Stimulated activated naive CD4-positive, alpha-beta T cell (primary cell): Measurements from ENCODE around the gene FAM111B.
A peak's percentile ranks its signal among the peaks of the same experiment; 100 is the strongest.

Experiments used
- DNase-seq, 6 experiments: peaks; one replicate each; lab custom pipeline; 2025; lab: John Stamatoyannopoulos, UW

The FAM111B gene

DNA sequence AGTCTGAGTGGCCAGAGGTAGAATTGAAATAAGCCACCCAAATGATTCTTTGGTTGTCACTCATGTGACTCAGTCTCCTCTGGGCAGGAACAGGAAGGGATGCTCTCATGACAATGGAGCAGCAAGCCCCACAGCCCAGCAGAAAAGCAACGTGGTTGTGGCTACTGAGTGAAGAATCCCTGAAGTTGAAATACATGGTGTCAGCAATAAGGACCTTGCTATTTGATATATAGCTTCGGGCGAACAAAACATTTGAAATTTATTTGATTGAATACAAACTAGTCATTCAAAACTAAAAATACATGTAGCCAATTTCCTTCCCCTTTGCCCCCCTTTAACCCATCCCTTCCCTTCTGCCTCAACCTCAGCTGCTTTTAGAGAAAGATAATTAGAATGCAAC, 50.4 kb downstream of the FAM111B start:
- DNase-seq: no peak

DNA sequence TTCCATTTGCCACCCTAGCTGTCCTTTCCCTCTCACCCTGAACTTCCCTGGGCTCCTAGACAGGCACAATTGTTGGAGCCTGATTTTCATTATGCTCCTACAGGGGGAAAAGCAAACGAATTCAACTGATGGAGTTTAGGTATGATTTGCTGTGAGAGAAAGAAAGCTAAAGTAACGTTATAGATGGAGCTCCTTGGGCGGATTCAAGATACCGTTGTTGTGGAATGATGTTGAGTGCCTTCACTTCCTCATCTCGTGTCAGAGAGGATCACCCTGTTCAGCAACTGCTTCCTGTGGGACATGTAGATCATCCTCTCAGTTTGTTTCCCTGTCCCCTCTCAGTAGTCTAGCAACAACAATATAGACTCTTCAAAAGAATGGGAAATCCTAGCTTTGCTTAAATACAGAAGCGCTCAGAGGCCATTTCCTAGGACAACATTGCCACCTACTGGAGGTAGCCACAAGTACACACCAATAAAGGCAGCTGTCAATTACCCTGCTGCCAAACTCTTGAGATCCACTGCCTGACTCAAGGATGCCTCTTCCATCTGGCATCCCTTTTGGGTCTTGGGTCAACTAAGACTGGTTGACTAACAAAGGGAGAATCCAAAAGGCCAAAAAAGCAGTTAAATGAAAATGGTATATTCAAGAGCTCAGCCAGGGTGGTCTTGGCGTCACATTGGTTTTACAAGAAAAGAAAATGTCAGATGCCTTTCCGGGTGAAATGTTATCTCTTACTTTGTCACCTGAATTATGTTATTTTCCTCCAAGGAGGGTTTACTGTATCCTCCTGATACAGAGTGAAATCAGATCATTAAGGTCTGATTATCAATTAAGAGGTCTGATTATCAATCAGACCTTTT, 51.4 kb downstream of the FAM111B start:
- peak in 5 of 6 experiments; percentile 49 to 70 (median 51) for DNase-seq

DNA sequence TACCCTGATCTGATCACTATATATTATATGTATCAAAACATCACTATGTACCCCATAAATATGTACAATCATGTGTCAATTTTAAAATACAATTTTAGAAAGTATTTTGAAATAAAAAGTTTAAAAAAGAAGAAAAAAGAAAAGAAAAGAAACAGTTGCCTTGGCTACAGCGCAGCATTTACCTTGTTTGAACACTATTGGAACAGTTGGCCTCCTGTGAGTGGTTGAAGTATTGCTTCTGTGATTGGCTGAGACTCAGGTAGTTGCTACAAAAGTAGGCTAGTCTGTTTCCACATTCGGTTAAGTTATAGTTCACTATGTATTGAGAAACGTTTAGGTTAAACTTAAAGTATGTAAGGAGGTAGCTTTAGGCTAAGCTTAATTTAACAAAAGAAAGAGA, 57.0 kb downstream of the FAM111B start:
- no peak for DNase-seq

DNA sequence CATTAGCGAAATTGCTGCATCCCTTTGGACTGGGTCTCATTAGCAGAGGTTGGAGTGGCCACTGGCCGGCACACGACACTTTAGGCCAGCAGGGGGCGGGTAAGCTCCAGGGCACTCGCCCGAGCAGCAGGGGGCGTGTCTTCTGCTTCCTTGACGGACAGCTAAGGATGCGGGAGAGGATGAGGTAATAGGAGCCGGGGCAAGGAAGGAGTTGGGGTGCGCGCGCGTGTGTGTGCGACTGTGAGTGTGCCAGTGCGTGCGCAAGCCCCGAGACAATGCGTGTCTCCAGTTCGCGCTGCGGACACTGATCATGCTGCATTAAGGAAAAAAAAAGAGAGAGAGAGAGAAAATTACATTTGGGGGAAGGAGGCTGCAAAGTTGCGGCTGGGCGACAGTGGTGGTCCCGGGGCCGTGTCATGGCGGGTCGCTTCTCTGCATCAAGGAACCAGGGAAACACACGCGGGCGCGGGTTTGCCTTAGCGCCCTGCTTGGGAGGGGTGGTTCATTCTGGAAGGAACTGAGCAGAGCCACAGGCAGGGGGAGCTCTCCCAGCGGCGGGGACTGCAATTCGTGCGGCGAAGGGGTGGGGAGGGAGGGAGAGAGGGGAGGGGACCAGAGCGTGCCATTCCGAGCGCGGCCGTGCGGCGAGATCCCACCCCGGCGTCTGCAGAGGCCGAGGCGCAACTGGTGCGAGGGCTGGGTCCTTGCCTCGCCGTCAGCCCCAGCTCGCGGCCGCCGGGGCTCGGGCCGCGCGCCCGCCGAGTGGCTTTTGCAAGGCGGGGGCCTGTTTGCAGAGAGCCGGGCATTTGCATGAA, 64.7 kb downstream of the FAM111B start, which contains the start of gene DTX4:
TSS of gene DTX4 (plus strand) at position 625 of the 815 bp plus-strand sequence. CDS start 464 bp downstream, outside the sequence.
- peak; percentile 70 to 86 (median 82) for DNase-seq

DNA sequence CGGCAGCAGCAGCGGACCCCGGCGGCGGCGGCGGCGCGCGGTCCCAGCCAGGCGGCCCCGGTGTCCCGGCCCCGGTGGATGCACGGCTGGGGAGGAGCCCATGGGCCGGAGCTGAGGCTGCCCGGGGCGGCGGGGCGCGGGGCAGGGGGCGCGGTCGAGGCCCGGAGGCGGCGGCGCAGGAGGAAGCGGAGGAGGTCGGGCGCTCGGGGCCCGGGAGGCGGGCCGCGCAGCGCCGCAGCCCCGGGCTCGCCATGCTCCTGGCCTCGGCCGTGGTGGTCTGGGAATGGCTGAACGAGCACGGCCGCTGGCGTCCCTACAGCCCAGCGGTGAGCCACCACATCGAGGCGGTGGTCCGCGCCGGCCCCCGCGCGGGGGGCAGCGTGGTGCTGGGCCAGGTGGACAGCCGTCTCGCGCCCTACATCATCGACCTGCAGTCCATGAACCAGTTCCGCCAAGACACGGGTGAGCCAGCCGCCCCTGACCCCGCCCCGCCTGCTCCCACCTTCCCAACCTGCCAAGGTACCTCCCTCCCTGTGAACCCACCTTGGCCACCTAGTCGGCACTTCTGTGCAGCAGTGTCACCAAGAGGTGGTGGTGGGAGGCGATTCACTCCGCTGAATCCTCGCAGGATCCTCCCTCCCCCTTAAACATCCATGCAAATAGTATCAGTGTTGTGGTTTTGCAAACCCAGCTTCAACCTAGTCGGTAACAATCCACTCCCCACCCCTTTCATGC, 65.5 kb downstream of the FAM111B start:
- peak in 2 of 6 experiments; percentile 14 to 21 for DNase-seq

DNA sequence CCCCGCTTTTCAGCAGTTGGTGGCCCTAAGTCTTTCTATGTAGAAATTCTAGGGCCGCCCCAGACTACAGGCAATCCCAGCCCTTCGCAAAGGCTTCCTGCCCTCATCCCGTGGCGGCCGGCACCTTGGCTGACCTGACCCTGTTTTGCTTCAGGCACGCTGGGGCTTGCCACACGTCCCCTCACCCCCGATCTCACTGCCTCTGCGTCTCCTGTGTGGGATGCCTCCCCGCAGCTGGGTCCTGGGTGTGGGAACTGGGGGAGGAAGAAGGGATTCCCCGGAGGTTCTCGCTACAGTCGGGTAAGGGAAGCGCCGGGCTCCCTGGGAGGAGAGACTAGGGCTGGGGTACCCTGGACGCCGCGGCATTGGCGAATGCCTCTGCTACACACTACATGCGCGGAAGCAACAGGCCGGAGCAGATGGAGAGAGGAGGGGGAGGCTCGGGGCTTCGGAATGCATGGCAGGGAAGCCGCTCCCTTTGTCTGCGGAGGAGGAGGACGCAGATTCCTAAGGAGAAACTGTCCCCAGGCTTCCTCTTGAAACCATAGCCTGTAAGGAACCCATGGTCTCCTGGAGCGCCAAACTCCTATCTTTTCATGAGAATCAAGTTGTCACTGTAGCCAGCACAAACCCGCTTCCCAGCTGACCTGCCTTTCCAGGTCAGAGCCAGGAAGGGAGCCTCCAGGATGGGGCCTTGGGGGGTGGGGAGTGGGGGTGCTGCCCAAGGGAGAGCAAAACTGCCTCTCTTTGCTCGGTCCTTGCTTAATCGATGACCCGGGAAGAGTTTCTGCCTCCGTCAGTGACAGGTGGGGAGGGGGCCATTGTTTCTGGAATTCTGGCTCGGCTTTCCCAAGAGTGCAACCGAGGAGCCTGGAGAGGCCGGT, 66.3 kb downstream of the FAM111B start:
- DNase-seq: peak in 3 of 6 experiments; percentile 14 to 36 (median 15)

DNA sequence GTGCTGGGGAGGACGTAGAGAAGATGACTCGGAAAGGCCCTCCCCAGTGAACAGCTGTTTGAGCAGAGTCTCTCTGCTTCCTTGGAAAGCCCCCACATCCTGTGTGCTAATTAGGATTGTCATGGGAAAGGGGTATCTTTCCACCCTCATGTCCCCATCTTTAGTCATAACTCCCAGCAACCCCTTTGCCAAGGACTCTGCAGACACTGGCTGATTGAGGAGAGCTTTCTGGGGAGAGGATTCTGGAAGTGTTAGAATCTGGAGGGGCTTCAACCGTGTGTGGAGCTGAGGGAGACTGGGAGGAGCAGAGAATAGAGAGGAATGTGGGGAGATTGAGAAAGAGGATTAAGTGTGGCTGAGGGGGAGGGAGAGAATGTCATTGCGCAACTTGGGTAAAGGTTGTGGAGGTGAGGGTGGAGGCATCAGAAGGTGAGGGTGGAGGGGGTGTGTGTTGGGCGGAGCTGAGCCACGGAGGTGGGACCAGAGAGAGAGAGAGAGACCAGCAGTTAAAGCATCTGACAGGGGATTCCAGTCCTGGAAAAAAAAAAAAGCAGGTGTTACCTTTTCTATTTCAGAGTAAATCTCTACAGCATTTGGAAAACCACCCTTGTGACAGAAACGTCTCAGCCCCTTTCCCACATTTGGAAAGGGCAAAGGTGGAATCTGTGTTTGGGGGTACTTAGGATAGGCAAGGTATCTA, 67.1 kb downstream of the FAM111B start:
- no peak for DNase-seq

DNA sequence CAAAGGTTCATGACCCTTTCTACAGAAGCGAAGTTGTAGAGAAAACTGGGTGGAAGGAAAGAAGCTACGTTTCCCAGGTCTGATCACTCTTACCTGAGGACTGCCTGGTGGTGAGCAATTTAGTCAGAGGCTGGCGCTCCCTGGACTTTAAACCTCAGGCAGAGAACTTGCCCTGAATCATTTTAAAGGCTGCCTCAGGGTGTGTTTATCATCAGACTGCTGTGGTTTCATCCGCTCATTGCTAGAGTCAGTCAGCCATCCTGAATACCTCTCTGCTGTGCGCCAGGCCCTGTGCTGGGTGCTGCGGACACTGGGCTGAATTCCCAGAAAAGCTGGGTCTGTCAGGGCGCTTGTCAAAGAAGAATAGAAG, 67.6 kb downstream of the FAM111B start:
- no peak for DNase-seq

DNA sequence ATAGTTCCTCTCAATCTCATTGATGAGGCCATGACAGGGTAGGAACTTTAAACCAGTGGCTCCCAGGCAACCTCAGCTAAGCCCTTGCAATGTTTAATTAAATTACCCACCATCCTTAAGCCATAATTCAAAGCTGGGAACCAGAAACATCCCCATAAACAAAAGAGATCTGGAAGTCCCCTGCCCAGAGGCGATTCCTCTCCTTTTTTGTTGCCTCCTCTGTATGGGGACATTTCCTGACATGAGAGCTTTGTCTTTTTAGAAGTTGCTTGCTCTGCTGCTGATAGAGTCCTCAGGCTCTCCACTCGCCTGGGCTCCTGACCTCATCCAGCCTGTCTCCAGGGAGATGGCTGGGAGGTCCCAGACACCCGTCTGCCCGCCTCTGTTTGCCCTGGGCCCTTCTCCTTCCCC, 68.1 kb downstream of the FAM111B start:
- DNase-seq: no peak

DNA sequence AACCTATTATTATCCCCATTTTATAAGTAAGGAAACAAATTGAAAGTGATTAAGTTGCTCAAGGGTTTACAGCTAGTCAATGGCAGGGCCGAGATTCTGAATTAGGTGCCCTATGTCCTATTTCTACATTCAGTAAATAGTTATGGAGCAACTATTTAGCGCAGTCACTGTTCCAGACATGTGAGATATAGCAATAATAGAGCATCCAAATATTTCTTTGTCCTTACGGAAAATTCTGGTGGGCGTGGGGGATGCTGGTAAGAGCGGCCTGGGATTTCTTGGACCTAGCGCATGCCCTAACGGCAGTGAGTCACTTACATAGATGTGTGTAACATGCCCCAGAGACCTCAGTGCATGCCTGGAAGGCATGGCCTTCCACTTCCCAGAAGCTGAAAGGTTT, 69.3 kb downstream of the FAM111B start:
- no peak for DNase-seq
